SK-N-MC (cell line): ENCODE results near the gene APELA.
A peak's percentile ranks its signal among the peaks of the same experiment; 100 is the strongest.
"Not testable (repeated sequence)": the region's sequence is repeated elsewhere in the genome, so short reads cannot be mapped to it uniquely, and the experiment has no call there.

Experiments
- DNase-seq: peaks from one replicate; pipeline ENCODE4 v3.0.0-alpha.2; 2011; ENCODE audit warnings: low read depth, low spot score
- H3K27ac ChIP-seq: fragments of 200-600 bp; sonication (generic); 2 replicates; pipeline ENCODE4 v1.5.1; 2016; ENCODE audit warnings: mixed run types
- H3K36me3 ChIP-seq: fragments of 200-600 bp; sonication (generic); 2 replicates; pipeline ENCODE4 v1.6.1; 2017; ENCODE audit warnings: antibody characterized with exemption, low read length, mixed read lengths; ENCODE audit not compliant: insufficient read depth
- H3K4me3 ChIP-seq: fragments of 200-600 bp; sonication (generic); 2 replicates; pipeline ENCODE4 v1.5.1; 2016
- H3K9ac ChIP-seq: fragments of 200-600 bp; sonication (generic); 2 replicates; pipeline ENCODE4 v1.8.0; 2017; ENCODE audit warnings: mixed run types, mixed read lengths; ENCODE audit not compliant: insufficient read length
- H3K9me3 ChIP-seq: fragments of 200-600 bp; sonication (generic); 2 replicates; pipeline ENCODE4 v1.6.1; 2017; ENCODE audit warnings: low read depth, mild to moderate bottlenecking, antibody characterized with exemption, low read length, moderate library complexity, mixed read lengths
- EZH2 ChIP-seq: fragments of 200-600 bp; sonication (generic); IDR thresholded peaks from one replicate; pipeline ENCODE4 v1.6.1; 2017; ENCODE audit warnings: antibody characterized with exemption
- FOXP2 ChIP-seq: optimal IDR thresholded peaks from 2 replicates; pipeline ENCODE3; 2011; ENCODE audit warnings: mild to moderate bottlenecking, moderate library complexity; ENCODE audit not compliant: insufficient read depth; ENCODE audit errors: extremely low read length, control extremely low read depth
- POLR2AphosphoS5 ChIP-seq: IDR thresholded peaks from 2 replicates; pipeline ENCODE4 v1.6.1; 2012; ENCODE audit warnings: mild to moderate bottlenecking, low read depth, low read length, borderline replicate concordance

Gene APELA

GRCh38 chr4:164931551-164932324 lies 54.8 kb downstream of the APELA start:
- H3K4me3 ChIP-seq, result no peak overlapping the region
- TF ChIP-seq POLR2AphosphoS5 (no peak), EZH2 (no peak)

GRCh38 chr4:164933244-164933643 lies 56.3 kb downstream of the APELA start:
- no peak overlapping the region for H3K27ac ChIP-seq
- no peak overlapping the region for H3K9ac ChIP-seq
- no peaks in the 10 kb centered on the region for H3K9me3 ChIP-seq
- TF ChIP-seq POLR2AphosphoS5 (no peak), EZH2 (no peak), FOXP2 (no peak)
- H3K36me3 ChIP-seq, result no peaks in the 10 kb centered on the region
- no peak overlapping the region for H3K4me3 ChIP-seq
- no peak for DNase-seq

More at GRCh38 chr4:164931551-164932324, 54.8 kb downstream of the APELA start:
- no peaks in the 10 kb centered on the region for H3K36me3 ChIP-seq
- DNase-seq, result no peak
- no peak overlapping the region for H3K27ac ChIP-seq
- no peak overlapping the region for H3K9ac ChIP-seq
- no peaks in the 10 kb centered on the region for H3K9me3 ChIP-seq

- Histone ChIP-seq H3K9me3 (no peaks in the 10 kb centered on the region), H3K27ac (no peak overlapping the region), H3K4me3 (no peak overlapping the region), H3K36me3 (no peaks in the 10 kb centered on the region), H3K9ac (no peak overlapping the region)
- TF ChIP-seq EZH2, result no peak
- no peak for TF ChIP-seq POLR2AphosphoS5
- TF ChIP-seq FOXP2, result no peak
- DNase-seq, result no peak
Measured at GRCh38 chr4:164935363-164935762, 58.4 kb downstream of the APELA start.

- H3K27ac ChIP-seq, H3K4me3 ChIP-seq, DNase-seq, H3K36me3 ChIP-seq, H3K9ac ChIP-seq, H3K9me3 ChIP-seq: not testable (repeated sequence)
Measured at GRCh38 chr4:164935865-164936606, 59.1 kb downstream of the APELA start.

GRCh38 chr4:164937576-164938270 lies 60.7 kb downstream of the APELA start:
- DNase-seq, result peak; percentile 32
- H3K4me3 ChIP-seq, result no peak overlapping the region
- peak; percentile 37; the same call in 1 of the 2 replicates for TF ChIP-seq POLR2AphosphoS5
- TF ChIP-seq FOXP2, result no peak
- peak overlapping the region; percentile 14 for H3K9ac ChIP-seq
- no peaks in the 10 kb centered on the region for H3K9me3 ChIP-seq
- H3K36me3 ChIP-seq, result no peaks in the 10 kb centered on the region
- H3K27ac ChIP-seq, result peak overlapping the region; percentile 2; the same call in 1 of the 2 replicates

- no peak for DNase-seq
- no peaks in the 10 kb centered on the region for H3K36me3 ChIP-seq
Measured at GRCh38 chr4:164943192-164943591, 66.2 kb downstream of the APELA start.

GRCh38 chr4:164945146-164945545 lies 68.2 kb downstream of the APELA start:
- H3K27ac ChIP-seq, result no peak overlapping the region
- DNase-seq, result no peak
- TF ChIP-seq FOXP2 (no peak), POLR2AphosphoS5 (no peak), EZH2 (no peak)

More at GRCh38 chr4:164943192-164943591, 66.2 kb downstream of the APELA start:
- no peak overlapping the region for H3K4me3 ChIP-seq
- no peak overlapping the region for H3K27ac ChIP-seq
- no peak for TF ChIP-seq EZH2
- no peak for TF ChIP-seq POLR2AphosphoS5
- no peak for TF ChIP-seq FOXP2
- no peak overlapping the region for H3K9ac ChIP-seq
- no peaks in the 10 kb centered on the region for H3K9me3 ChIP-seq

GRCh38 chr4:164946810-164947209 lies 69.8 kb downstream of the APELA start:
- H3K36me3 ChIP-seq, result no peaks in the 10 kb centered on the region
- TF ChIP-seq EZH2 (no peak), POLR2AphosphoS5 (no peak), FOXP2 (no peak)
- DNase-seq, result no peak
- H3K9me3 ChIP-seq, result no peaks in the 10 kb centered on the region
- no peak overlapping the region for H3K9ac ChIP-seq
- H3K4me3 ChIP-seq, result no peak overlapping the region
- no peak overlapping the region for H3K27ac ChIP-seq

More at GRCh38 chr4:164945146-164945545, 68.2 kb downstream of the APELA start:
- H3K4me3 ChIP-seq, result no peak overlapping the region
- no peak overlapping the region for H3K9ac ChIP-seq
- H3K9me3 ChIP-seq, result no peaks in the 10 kb centered on the region
- H3K36me3 ChIP-seq, result no peaks in the 10 kb centered on the region
